NCI-H1105 (cell line): ENCODE measurements around the gene SLCO4A1.

ENCODE experiments used
- DNase-seq: peaks from one replicate; lab custom pipeline; 2025; lab: John Stamatoyannopoulos, UW

SLCO4A1 gene

DNA sequence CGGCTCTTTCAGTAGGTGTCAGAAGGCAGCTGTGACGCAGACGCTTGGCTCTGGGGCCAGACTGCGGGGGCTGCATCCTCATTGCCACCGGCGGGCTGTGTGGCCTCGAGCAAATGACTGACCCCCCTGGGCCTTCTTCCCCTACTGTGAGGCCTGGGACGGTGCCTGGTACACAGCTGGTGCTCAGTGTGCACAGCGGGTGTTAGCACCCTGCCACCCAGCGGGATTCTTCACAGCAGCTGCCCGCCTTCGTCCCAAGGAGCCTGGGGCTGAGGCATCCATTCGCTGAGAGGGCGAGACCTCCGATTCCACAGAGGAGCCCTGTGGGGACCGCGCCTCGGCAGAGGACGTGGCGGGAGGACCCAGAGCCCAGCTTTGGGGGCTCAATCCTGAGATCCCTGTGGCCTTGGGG lies 10.6 kb downstream of the SLCO4A1 start:
- DNase-seq: no peak

DNA sequence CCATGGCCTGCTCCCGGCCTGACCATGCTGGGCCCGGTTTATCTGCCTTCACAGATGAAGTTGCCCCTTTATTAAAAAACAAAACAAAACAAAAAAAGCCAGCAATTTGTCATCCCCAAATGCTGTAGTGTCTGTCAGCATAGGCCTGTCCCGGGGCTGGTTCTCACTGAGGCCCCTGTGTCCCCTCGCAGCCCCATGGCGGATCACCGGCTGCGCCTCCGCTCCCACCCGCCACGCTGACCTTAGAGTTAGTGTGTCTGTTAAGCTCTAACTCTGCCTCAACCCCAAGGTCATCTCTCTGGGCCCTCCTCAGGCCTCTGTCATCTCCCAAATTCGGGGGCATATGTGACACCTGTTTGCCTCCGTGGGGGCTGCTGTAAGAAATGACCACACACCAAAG lies 11.1 kb downstream of the SLCO4A1 start:
- no peak for DNase-seq

DNA sequence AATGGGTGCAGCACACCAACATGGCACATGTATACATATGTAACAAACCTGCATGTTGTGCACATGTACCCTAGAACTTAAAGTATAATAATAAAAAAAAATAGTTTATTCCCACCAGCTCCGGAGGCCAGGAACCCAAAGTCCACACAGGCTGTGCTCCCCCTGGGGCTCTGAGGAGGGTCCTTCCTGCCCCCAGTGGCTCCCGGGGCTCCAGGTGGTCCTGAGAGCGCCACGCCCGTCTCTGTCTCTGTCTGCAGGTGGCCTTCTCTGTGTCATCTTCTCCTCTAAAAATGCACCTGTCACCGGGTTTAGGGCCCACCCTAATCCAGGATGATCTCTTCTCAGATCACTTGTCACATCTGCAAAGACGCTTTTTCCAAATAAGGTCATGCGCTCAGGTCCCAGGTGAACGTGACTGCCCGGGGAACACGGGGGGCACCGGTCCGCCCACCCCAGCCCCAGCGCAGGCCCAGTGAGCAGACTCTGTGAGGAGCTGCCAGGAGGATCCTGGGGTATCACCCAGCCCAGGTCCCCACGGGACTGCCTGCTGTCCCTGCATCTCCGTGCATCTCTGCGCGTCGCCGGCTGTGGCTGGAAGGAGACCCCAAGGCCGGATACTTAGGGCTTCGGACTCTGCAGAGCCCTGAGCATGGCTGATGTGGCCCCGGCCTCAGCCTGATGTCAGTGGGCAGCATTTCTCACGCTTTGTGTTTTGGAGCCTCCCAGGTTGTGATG lies 11.8 kb downstream of the SLCO4A1 start:
- DNase-seq: no peak

DNA sequence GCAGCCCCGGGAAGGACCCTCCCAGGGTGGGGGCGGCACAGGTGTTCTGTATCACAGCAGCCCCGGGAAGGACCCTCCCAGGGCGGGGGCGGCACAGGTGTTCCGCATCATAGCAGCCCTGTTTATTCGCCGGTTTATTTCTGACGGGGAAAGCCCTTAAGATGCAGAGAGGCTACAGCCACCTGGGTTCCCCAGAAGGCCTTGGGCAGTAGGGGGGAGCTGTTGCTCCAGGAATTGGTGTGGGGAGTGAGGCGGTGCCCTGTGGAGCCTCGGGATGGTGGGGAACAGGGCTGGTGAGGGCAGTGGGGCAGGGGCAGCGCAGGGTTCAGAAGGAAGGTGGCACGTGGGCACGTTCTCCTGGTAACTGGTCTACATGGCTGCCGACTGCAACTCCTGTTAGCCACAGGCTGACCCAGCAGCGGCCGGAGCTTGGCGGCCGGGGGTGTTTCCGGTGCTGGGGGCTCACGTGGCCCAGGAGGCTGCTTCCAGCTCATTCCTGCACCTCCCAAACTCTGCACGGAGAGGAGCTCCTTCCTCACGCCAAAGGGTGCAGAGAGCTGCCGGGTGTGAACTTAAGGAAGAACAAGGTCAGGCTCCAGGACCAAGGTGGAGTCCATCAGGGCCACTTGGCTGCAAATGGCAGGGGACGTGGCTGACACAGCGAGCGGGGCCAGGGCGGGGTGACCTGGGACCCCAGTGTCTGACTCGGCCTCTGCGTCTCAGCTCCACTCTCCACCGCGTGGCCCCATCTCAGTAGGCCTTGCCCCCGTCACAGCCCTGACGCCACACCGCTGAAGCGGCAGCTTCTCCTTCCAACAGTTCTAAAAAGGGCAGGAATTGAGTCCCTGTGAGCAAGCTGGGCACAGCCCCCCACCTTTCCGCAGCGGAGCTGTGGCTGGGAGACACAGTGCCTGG lies 13.2 kb downstream of the SLCO4A1 start:
- no peak for DNase-seq

DNA sequence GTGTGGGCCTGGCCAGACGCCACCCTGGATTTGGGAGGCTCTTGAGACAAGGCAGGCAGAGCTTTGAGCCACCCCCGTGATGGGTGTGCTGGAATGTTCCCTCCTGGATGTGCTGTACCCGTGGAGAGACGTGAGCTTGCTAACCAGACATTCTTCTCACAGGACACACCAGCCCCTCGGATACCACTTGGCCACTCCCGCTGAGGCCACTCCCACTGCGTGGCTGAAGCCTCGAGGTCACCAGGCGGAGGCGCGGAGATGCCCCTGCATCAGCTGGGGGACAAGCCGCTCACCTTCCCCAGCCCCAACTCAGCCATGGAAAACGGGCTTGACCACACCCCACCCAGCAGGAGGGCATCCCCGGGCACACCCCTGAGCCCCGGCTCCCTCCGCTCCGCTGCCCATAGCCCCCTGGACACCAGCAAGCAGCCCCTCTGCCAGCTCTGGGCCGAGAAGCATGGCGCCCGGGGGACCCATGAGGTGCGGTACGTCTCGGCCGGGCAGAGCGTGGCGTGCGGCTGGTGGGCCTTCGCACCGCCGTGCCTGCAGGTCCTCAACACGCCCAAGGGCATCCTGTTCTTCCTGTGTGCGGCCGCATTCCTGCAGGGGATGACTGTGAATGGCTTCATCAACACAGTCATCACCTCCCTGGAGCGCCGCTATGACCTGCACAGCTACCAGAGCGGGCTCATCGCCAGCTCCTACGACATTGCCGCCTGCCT lies 14.1 kb downstream of the SLCO4A1 start:
- DNase-seq: no peak

DNA sequence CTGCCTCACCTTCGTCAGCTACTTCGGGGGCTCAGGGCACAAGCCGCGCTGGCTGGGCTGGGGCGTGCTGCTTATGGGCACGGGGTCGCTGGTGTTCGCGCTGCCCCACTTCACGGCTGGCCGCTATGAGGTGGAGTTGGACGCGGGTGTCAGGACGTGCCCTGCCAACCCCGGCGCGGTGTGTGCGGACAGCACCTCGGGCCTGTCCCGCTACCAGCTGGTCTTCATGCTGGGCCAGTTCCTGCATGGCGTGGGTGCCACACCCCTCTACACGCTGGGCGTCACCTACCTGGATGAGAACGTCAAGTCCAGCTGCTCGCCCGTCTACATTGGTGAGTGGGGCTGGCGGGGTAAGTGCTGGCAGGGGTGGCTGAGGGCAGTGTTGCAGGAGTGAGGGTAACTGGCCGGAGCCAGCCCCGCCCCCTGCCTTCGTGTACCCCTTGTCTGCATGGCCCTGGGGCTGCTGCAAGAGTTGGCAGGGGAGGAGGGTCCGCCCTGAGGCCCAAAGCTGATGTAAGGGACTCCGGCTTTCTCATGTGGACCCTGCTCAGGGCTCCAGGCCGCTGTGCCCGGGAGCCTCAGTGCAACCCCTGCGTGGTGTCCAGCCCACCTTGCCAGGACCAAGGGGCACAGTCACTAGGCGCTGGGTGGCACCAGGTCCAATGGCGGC lies 14.8 kb downstream of the SLCO4A1 start:
- no peak for DNase-seq

DNA sequence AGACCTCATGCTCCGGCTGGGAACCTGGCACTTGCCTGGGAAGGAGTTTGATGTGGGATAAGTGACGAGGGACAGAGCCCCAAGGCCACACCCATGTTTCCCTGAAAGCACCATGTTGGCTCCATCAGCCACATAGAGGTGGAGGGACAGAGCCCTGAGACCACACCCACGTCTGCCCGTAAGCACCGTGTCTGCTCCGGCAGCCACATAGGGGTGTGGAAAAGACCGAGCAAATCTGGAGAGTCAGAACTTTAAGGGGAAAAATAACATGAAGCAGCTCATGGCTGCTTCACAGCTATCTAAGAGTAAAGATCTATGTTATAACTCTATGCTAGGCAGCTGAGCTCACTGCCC lies 15.3 kb downstream of the SLCO4A1 start:
- no peak for DNase-seq

DNA sequence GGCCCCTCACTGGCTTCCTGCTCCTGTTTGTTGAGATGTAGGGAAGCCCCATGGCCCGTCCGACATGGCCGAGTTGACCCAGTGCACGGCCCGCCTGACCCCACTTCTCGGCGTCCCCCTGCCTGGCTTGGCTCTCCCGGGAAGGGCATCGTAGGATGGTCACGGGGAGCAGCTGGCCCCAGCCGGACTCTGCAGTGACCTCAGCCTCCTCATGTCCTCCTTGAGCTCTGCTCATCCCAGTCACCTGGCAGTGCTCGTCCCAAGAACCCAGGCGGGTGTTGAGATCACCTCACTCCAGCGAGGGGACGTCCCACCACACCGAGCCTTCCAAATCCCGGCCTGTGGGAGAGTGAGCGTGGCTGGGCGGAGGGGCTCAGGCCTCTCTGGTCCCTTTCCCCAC lies 15.7 kb downstream of the SLCO4A1 start:
- no peak for DNase-seq

DNA sequence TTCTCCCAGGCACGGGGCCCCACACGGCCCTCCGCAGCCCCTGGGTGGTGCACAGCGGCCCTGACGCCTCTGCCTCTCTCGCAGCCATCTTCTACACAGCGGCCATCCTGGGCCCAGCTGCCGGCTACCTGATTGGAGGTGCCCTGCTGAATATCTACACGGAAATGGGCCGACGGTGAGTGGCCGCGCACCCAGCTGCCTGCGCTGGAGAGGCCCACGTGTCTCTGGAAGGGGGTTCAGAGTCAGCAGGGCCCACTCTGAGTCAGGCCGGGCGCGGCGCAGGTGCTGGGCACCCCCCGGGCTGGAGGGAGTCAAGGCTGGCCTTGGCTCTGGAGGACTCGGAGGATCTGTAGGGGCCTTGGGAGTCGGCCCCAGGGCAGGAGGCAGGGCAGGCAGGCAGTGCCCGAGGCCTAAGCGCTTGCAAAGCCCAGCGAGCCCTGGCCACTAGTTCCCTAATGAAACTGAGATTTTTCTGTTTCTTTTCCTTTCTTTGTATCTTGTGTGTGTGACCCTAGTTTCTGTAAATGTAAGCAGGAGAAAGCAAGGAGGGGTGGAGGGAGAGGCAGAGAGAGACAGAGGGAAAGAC lies 16.4 kb downstream of the SLCO4A1 start:
- DNase-seq: no peak

DNA sequence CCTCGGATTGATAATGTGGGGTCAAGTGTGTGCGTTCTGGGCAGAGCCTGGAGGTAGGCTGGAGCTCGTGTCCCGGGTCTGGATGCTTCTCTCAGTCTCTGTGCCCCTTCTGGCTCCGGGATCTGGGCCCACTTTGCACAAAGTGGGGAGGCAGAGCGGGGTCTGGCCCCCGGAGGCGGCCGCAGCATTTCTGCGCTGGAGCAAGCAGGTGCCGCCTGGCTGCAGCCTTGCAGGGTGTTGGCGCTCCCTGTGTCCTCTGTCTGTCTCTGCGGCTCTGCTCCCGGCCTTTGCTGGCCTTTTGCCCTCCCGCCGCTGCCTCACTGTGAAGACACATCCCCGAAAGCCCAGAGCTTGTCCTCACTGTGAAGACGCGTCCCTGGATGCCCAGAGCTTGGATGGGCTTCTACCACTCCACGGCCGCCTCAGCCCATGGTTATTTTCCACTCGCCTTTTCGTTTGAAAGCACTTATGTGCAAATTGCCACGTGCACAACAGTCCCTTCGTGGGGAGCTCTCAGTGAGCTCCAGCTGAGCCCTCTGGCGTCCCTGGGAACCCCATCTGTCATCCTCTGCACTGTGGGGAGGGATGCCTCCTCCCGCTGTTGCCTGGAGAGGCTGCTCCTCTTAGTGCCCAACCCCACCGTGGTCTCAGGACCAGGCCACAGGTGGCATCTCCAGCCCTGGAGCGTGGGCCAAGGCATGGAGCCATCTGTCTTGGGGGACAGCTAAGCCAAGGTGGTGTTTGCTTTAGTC lies 17.4 kb downstream of the SLCO4A1 start:
- DNase-seq: no peak

DNA sequence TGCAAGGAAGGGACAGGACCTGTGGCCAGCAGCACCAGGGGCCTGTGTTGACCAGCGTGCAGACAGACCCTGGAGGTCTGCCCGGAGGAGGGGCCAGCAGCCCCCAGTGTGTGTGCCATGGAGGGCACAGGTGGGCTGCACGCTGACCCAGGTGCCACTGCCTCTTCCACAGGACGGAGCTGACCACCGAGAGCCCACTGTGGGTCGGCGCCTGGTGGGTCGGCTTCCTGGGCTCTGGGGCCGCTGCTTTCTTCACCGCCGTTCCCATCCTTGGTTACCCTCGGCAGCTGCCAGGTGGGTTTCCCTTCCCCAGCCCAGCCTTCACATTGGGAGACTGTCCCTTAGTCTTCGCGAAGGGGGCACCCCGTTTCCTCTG lies 17.9 kb downstream of the SLCO4A1 start:
- no peak for DNase-seq

DNA sequence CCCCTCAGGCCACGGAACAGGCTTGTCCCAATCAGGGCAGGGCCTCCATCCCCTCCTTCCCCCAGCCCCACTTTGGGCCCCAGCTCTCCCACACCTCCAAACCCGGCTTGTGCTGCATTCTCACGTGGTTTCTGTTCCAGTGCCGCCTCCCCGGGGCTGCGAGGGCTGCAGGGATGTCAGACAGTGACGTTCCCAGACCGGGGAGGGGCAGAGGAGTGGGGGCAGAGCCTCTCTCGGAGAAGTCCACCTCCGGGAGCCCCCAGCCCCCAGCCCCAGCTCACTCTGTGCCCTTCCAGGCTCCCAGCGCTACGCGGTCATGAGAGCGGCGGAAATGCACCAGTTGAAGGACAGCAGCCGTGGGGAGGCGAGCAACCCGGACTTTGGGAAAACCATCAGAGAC lies 18.5 kb downstream of the SLCO4A1 start:
- DNase-seq: no peak

DNA sequence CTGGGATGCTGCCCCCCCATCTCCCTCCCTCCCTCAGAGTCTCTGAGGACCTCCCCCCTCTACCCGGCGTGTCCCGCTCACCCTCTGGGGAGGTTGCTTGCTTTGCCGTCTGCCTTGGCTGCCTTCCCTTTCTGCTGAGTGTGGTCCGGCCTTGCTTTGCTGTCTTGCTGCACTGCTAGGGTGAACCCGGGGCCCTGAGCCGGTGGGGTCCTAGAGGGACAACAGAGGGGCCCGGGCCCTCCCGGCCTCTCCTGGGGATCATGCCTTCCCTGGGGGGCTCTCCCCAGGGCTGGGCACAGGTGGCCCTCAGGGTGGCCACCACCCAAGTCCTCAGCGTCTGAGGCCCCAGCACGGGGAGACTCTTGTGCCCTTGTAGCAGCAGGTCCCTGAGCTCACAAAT lies 19.3 kb downstream of the SLCO4A1 start:
- DNase-seq: no peak

DNA sequence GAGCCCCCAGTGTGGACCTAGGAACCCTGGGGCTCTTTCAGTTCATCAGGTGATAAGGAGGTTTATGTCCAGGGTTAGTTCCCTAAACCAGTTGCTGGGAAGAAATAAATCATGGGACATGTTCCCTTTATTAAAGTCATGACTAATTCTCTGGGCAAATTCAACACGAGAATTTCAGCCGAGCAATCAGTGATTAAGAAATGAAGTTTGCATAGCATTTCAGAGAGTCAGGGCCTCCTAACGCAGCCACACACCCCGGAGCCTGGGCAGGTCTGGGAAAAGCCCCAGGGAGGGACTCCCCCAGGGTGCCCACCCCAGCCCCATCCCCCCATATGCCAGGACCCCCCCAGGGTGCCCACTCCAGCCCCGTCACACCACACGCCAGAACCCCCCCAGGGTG lies 20.1 kb downstream of the SLCO4A1 start:
- DNase-seq: no peak

DNA sequence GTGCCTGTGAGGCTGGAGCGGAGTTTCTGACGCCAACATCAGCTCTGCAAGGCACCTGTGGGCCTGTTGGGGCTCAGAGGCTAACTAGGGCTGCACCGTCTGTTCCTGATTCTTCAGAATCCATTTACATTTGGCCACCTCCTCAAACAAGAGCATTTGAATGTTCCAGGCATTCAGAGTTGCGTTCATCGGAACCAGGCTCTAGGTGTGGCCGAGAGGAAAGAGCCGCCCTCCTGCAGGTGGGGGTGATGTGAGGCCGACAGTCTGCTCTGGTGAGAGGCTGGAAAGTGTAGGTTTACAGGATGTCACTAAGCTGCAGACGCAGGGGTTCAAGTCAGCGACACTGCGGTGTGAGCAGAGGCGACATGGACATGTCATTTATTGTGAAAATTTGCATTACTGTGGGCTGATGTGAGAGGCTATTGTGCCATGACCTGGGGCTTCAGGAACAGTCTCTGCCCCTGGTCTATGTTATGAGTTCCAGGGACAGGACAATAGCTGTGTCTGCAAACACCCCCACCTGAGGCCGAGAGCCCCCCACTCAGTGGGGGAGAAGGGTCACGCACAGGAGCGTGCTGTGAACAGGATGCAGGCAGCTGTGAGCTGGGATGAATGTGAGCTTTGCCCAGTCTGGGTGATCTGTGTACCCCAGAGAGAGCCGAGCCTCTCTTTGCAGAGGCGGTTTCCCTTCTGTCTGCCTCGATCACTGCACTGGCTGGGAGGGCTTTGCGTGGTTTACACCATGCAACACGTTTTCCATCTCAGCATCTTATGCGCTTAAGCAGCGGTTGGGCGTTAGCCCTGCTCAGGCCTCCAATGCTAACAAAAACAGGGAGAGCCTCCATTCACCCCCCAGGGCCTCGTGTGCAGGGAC lies 21.1 kb downstream of the SLCO4A1 start:
- DNase-seq: no peak

DNA sequence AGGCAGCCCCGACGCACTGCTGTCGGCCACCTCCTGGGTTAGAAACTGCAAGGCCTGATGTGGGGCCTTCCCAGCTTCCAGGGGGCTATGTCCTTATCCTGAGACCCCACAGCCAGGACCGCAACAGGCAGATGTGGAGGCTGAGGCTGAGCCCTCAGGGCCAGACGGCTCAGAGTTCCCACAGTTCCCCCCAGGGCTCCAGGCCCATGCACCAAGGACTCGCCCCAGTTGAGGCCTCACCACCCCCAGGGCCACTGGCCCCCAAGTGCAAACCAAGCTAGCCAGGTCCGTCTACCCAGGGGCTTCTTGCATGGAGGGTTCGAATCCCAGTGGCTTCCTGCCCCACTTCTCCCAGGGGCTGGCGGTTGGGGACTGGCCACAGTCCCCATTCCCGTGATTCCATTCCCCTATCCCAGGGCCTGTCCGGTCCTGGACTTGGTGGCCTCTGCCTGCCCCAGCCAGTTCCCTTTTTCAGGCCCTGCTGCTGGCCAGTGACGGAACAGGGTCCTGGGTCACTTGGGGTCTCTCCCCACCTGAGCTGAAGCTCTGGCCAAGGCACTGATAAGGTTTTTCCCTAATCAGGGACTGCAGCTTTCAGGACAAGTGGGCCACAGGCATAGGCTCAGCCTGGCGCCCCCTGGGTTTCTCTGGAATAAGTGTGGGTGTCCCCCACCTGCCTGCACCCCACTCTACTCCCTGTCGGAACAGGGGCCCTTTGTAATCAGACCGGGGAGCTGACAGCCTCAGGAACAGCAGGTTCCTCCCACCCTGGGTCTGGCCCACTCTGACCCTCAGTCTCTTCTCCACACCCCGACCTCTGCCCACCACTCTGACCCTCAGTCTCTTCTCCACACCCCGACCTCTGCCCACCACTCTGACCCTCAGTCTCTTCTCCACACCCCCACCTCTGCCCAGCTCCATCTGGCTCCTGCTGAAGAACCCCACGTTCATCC lies 22.0 kb downstream of the SLCO4A1 start:
- no peak for DNase-seq

DNA sequence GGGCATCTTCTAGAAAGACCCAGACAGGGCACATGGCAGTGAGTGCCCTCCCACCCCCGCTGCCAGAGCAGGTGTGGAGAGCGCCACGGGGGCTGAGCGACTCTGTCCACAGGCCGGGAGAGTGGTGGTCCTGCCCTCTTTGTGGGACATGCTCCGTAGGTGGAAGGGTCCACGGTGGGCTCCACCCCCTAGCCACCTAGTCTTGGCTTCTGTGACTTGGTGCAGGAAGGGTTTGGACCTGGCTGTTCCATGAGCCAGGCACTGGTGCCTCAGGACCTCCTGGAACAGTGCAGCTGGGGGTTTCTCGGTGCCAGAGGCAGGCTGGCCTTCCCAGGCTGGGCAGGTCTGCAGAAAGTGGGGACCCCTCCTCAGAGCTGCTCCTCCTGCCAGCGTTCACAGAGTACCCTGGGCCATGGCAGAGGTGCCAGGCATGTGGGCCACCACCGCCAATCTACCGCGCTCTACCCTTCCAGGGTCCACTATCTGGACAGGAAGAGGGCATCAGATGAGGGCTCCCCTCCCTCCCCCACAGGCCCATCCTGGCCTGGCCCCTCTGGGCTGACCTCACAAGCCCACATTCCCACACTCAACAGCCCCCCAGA lies 23.0 kb downstream of the SLCO4A1 start:
- DNase-seq: no peak
